HepG2 (cell line): ENCODE data around the gene PSMA2. TPM values are rescaled to one million over a fixed set of nuclear protein-coding genes. Genes with fewer than 3 reads are reported as not detected.
A peak's percentile ranks its signal among the peaks of the same experiment; 100 is the strongest.

Source experiments
- AGO2 ChIP-seq: fragments of 200-400 bp; formaldehyde crosslinking; optimal IDR thresholded peaks from 2 replicates; pipeline ENCODE3; 2017; ENCODE audit warnings: mild to moderate bottlenecking, low read depth, low read length, moderate library complexity
- CHD4 ChIP-seq: fragments of 200-600 bp; sonication (generic); IDR thresholded peaks from 2 replicates; pipeline ENCODE4 v1.7.0; 2017; ENCODE audit warnings: mild to moderate bottlenecking, low read length, borderline replicate concordance
- FOSL2 ChIP-seq: sonication (generic); formaldehyde crosslinking; IDR thresholded peaks from 2 replicates; pipeline ENCODE4 v1.4.0; 2020; ENCODE audit warnings: missing genetic modification reagents
- HNF1A ChIP-seq, 2 experiments: sonication (generic) in 1 of 2; formaldehyde crosslinking in 1 of 2; IDR thresholded peaks; 2 replicates each; pipeline versions ENCODE4 v1.4.0 to v1.6.1; 2016 to 2020; ENCODE audit warnings: borderline replicate concordance in 1 of 2, low read depth in 1 of 2, mild to moderate bottlenecking in 1 of 2, missing genetic modification reagents in 1 of 2
- HNRNPK ChIP-seq: fragments of 200-400 bp; formaldehyde crosslinking; IDR thresholded peaks from 2 replicates; pipeline ENCODE4 v1.6.1; 2018; ENCODE audit warnings: low read length, low read depth, moderate library complexity, mild to moderate bottlenecking; ENCODE audit not compliant: poor library complexity, severe bottlenecking
- IKZF4 ChIP-seq: sonication (generic); formaldehyde crosslinking; IDR thresholded peaks from 2 replicates; pipeline ENCODE4 v1.5.1; 2020; ENCODE audit warnings: borderline replicate concordance, mild to moderate bottlenecking, low read depth, missing genetic modification reagents; ENCODE audit errors: not compliant biosample characterization
- MIER2 ChIP-seq: IDR thresholded peaks from 2 replicates; pipeline ENCODE4 v1.6.1; 2016; ENCODE audit warnings: missing biosample characterization, missing genetic modification reagents
- NFRKB ChIP-seq: fragments of 450-650 bp; IDR thresholded peaks from 2 replicates; pipeline ENCODE4 v1.6.1; 2017
- PITX1 ChIP-seq: sonication (generic); formaldehyde crosslinking; IDR thresholded peaks from 2 replicates; pipeline ENCODE4 v1.5.1; 2020; ENCODE audit warnings: mild to moderate bottlenecking, missing genetic modification reagents
- RBAK ChIP-seq: sonication (generic); formaldehyde crosslinking; IDR thresholded peaks from 2 replicates; pipeline ENCODE4 v1.5.1; 2020; ENCODE audit warnings: mild to moderate bottlenecking, missing genetic modification reagents
- REL ChIP-seq: sonication (generic); formaldehyde crosslinking; conservative IDR thresholded peaks from 2 replicates; pipeline ENCODE4 v1.8.0; 2022; ENCODE audit warnings: mild to moderate bottlenecking, missing genetic modification reagents, moderate library complexity
- SNAPC4 ChIP-seq: sonication (generic); formaldehyde crosslinking; IDR thresholded peaks from 2 replicates; pipeline ENCODE4 v1.4.0; 2020; ENCODE audit warnings: mild to moderate bottlenecking, missing genetic modification reagents
- TCF7 ChIP-seq: sonication (generic); IDR thresholded peaks from 2 replicates; pipeline ENCODE4 v1.6.1; 2016; ENCODE audit warnings: antibody characterized with exemption, low read depth
- ZBTB1 ChIP-seq: sonication (generic); formaldehyde crosslinking; IDR thresholded peaks from 2 replicates; pipeline ENCODE4 v1.4.0; 2020; ENCODE audit warnings: missing genetic modification reagents, borderline replicate concordance
- ZMAT3 ChIP-seq: sonication (generic); formaldehyde crosslinking; conservative IDR thresholded peaks from 2 replicates; pipeline ENCODE4 v1.7.0; 2021; ENCODE audit warnings: missing genetic modification reagents
- ZNF101 ChIP-seq: sonication (generic); formaldehyde crosslinking; IDR thresholded peaks from 2 replicates; pipeline ENCODE4 v1.4.0; 2020; ENCODE audit warnings: mild to moderate bottlenecking, low read depth, missing genetic modification reagents, borderline replicate concordance
- ZNF432 ChIP-seq: sonication (generic); formaldehyde crosslinking; IDR thresholded peaks from 2 replicates; pipeline ENCODE4 v1.5.0; 2020; ENCODE audit warnings: missing genetic modification reagents, mild to moderate bottlenecking, borderline replicate concordance
- ZSCAN22 ChIP-seq: sonication (generic); formaldehyde crosslinking; IDR thresholded peaks from 2 replicates; pipeline ENCODE4 v1.4.0; 2020; ENCODE audit warnings: mild to moderate bottlenecking, missing genetic modification reagents
- ZSCAN25 ChIP-seq: sonication (generic); formaldehyde crosslinking; IDR thresholded peaks from 2 replicates; pipeline ENCODE4 v1.8.0; 2022; ENCODE audit warnings: mild to moderate bottlenecking, missing genetic modification reagents
- polyA plus RNA-seq, 8 experiments: library from polyadenylated mRNA; depleted of rRNA in 3 of 8; stranded (reverse) in 7 of 8; unstranded in 1 of 8; fragments of >200 nt; fragmentation: Illumina TruSeq in 4 of 8; extraction: Trizol in 4 of 8; gene quantifications; 2 replicates each; pipeline versions ENCODE4 v1.2.1 to v1.2.3, GENCODE V29; 2011 to 2016; ENCODE audit warnings: low read depth in 4 of 8, missing spikeins in 1 of 8, mixed read lengths in 1 of 8; ENCODE audit not compliant: insufficient read depth in 1 of 8
- total RNA-seq, 5 experiments: library from RNA; depleted of rRNA; stranded (reverse); fragments of >200 nt; fragmentation: Illumina TruSeq; extraction: Trizol; gene quantifications; 2 replicates each; pipeline ENCODE4 v1.2.3, GENCODE V29; 2016; ENCODE audit warnings: low read depth in 1 of 5

Gene PSMA2
- total and polyA plus RNA-seq, 2 of the 13 experiments (the other 11 are each of a cell fraction or from before 2014, with no cell fraction given): 125 to 266 TPM

GRCh38 chr7:42931834-42932651 lies at the start of gene PSMA2, which contains the start of gene MRPL32 (continued):
- TF ChIP-seq PITX1 (CRISPR knock-in tag) (no peak), HNRNPK (no peak), RBAK (CRISPR knock-in tag) (no peak), MIER2 (0 out of 2 replicates have a peak, but pooled peaks have one; percentile 14), ZMAT3 (CRISPR knock-in tag) (0 out of 2 replicates have a peak, but pooled peaks have one; percentile 52), ZNF101 (CRISPR knock-in tag) (no peak), REL (CRISPR knock-in tag) (peak; percentile 54; the same call in 1 of the 2 replicates), ZSCAN25 (CRISPR knock-in tag) (peak; percentile 77), ZSCAN22 (CRISPR knock-in tag) (no peak), IKZF4 (no peak), TCF7 (no peak), HNF1A (IDR thresholded peaks at IDR 0.05; ENCODE audit: low read depth) (no peak), HNF1A (CRISPR knock-in tag; IDR thresholded peaks at IDR 0.05; ENCODE audit: borderline replicate concordance) (no peak), ZNF432 (CRISPR knock-in tag) (no peak), SNAPC4 (CRISPR knock-in tag) (no peak), CHD4 (no peak), ZBTB1 (CRISPR knock-in tag) (no peak), FOSL2 (CRISPR knock-in tag) (peak; percentile 39; the same call in 1 of the 2 replicates), NFRKB (no peak), AGO2 (peak; percentile 27)
